ENCODE data around the gene NDUFA3.

NDUFA3 gene

DNA sequence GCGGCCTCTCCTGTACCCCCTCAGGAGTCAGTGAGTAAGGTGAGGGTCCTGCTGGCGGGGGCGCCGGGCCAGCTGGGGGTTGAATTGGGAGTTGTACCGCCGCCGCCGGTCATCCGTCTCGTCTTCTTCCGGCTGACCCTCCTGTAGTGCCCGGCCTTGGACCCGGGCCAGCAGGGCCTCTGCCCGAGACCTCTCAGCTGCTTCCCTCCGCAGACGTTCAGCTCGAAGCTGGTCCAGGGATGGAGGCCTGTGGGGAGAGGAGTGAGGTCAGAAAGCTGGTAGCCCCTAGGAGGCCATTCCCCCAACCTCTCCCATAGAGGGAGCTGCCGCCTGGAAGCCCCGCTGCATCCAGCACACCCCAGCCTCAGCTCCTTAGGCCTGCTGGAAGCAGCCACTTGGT, 53.0 kb downstream of the NDUFA3 start:
- H3K4me3 ChIP-seq = no peak overlapping the region
- in situ Hi-C loops (cut with MboI; ENCODE audit: low sequenced_read_pairs) = no loop called here
- no peak for DNase-seq (ENCODE audit: low spot score in 2 of 2)
- H3K36me3 ChIP-seq (replicated peaks) = peaks cover 72% of the 10 kb centered on the region
- H3K27me3 ChIP-seq (ENCODE audit: low read depth) = no peaks in the 10 kb centered on the region
- H3K4me1 ChIP-seq = peaks cover 5% of the 10 kb centered on the region
- no peaks in the 10 kb centered on the region for H3K9me3 ChIP-seq

- peaks cover 5% of the 10 kb centered on the region for H3K4me1 ChIP-seq
- DNase-seq (ENCODE audit: low spot score in 2 of 2) = no peak
- no peaks in the 10 kb centered on the region for H3K27me3 ChIP-seq (ENCODE audit: low read depth)
- in situ Hi-C loops (cut with MboI; ENCODE audit: low sequenced_read_pairs) = no loop called here
- H3K4me3 ChIP-seq = no peak overlapping the region
- H3K9me3 ChIP-seq = no peaks in the 10 kb centered on the region
- peaks cover 65% of the 10 kb centered on the region for H3K36me3 ChIP-seq (replicated peaks)
These were observed 53.8 kb downstream of the NDUFA3 start for GRCh38 chr19:54156490-54156889.

DNA sequence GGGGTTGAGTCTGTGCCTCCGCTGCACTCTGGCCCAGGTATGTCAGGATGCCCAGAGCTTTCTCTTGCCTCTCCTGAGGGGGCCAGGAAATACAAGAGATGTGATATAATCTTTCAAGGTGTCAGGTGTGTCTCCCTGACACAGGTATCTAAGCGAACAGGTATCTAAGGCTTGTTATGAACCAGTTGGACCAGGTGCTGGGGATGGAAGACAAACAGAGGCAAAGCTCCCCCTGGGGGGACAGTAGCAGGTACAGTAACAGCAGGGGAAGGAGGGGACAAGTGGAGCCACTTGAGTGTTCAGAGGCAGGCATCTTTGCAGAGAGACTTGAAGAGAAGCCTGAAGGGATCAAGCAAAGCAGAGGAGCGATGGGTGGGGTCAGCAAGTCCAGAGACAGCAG, 54.3 kb downstream of the NDUFA3 start:
- Histone ChIP-seq H3K9me3 (no peaks in the 10 kb centered on the region), H3K4me1 (peaks cover 5% of the 10 kb centered on the region), H3K4me3 (no peak overlapping the region), H3K36me3 (replicated peaks) (peaks cover 60% of the 10 kb centered on the region), H3K27me3 (ENCODE audit: low read depth) (no peaks in the 10 kb centered on the region)
- DNase-seq (ENCODE audit: low spot score in 2 of 2) = no peak
- in situ Hi-C loops (cut with MboI; ENCODE audit: low sequenced_read_pairs) = no loop called here
